ENCODE data around the gene UNC5A.

Gene UNC5A

GRCh38 chr5:176848651-176849050, 38.3 kb downstream of the UNC5A start:
- TF ChIP-seq SIN3A (IDR thresholded peaks at IDR 0.05; ENCODE audit: borderline replicate concordance, insufficient read depth, low read length) (no peak), FOXP2 (optimal IDR thresholded peaks at IDR 0.05; ENCODE audit: borderline replicate concordance, extremely low read depth, extremely low read length, insufficient read depth) (no peak), REST (IDR thresholded peaks at IDR 0.05; ENCODE audit: insufficient read depth in 1 of 2, low read depth in 2 of 2, low read length in 2 of 2) (no peak), POLR2AphosphoS5 (IDR thresholded peaks at IDR 0.05; ENCODE audit: low read depth, low read length) (no peak), TAF1 (IDR thresholded peaks at IDR 0.05; ENCODE audit: borderline replicate concordance, insufficient read depth, low read length) (no peak)

GRCh38 chr5:176849611-176850227, 39.4 kb downstream of the UNC5A start:
- TF ChIP-seq POLR2AphosphoS5 (IDR thresholded peaks at IDR 0.05; ENCODE audit: low read depth, low read length) (no peak), REST (IDR thresholded peaks at IDR 0.05; ENCODE audit: insufficient read depth in 1 of 2, low read depth in 2 of 2, low read length in 2 of 2) (no peak), TAF1 (IDR thresholded peaks at IDR 0.05; ENCODE audit: borderline replicate concordance, insufficient read depth, low read length) (no peak), FOXP2 (optimal IDR thresholded peaks at IDR 0.05; ENCODE audit: borderline replicate concordance, extremely low read depth, extremely low read length, insufficient read depth) (no peak), SIN3A (IDR thresholded peaks at IDR 0.05; ENCODE audit: borderline replicate concordance, insufficient read depth, low read length) (no peak)

GRCh38 chr5:176850371-176851245, 40.2 kb downstream of the UNC5A start:
- TF ChIP-seq SIN3A (IDR thresholded peaks at IDR 0.05; ENCODE audit: borderline replicate concordance, insufficient read depth, low read length) (no peak), TAF1 (IDR thresholded peaks at IDR 0.05; ENCODE audit: borderline replicate concordance, insufficient read depth, low read length) (no peak), REST (IDR thresholded peaks at IDR 0.05; ENCODE audit: insufficient read depth in 1 of 2, low read depth in 2 of 2, low read length in 2 of 2) (no peak)

GRCh38 chr5:176851380-176851779, 41.0 kb downstream of the UNC5A start:
- TF ChIP-seq SIN3A (IDR thresholded peaks at IDR 0.05; ENCODE audit: borderline replicate concordance, insufficient read depth, low read length) = no peak
- no peak for TF ChIP-seq REST (IDR thresholded peaks at IDR 0.05; ENCODE audit: insufficient read depth in 1 of 2, low read depth in 2 of 2, low read length in 2 of 2)
- TF ChIP-seq FOXP2 (optimal IDR thresholded peaks at IDR 0.05; ENCODE audit: borderline replicate concordance, extremely low read depth, extremely low read length, insufficient read depth) = no peak
- TF ChIP-seq TAF1 (IDR thresholded peaks at IDR 0.05; ENCODE audit: borderline replicate concordance, insufficient read depth, low read length) = no peak
- no peak for TF ChIP-seq POLR2AphosphoS5 (IDR thresholded peaks at IDR 0.05; ENCODE audit: low read depth, low read length)

Measured in PFSK-1 (cell line).